ENCODE data around the gene PHLDA3. TPM values are rescaled to one million over a fixed set of nuclear protein-coding genes. Genes with fewer than 3 reads are reported as not detected.

The PHLDA3 gene
- total and polyA plus RNA-seq, 4 donors: 0.36 to 2.2 (median 1.0) TPM

DNA sequence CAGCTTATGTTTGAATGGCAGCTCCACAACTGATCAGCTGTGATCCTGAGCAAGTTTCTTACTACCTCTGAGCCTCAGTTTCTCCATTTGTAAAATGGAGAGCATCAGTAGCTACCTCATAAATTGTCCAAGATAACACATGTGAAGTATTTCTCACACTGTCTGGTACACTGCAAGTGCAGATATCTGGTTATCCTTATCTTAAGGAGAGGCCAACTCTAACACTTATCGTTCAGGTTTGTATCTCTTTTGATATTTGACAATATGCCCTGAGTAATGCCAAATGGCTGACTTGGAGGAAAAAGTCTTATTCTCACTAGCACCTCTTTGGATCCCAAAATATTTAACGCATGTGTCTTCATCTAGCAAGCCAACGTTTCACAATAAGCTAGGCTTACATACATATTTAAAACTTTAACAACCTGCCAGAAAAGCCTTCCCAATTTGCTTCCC, 35.2 kb upstream of the PHLDA3 start:
- H3K9ac ChIP-seq (ENCODE audit: low read depth in 1 of 2, low read length in 2 of 2): peak overlapping the region in 1 of 2 donors; percentile 5
- peak overlapping the region; percentile 80 to 93 for H3K27ac ChIP-seq (ENCODE audit: low read depth in 1 of 2, low read length in 2 of 2)
- no peaks in the 10 kb centered on the region for H3K36me3 ChIP-seq (ENCODE audit: control insufficient read depth in 4 of 4, insufficient read depth in 3 of 4, low read depth in 1 of 4, low read length in 3 of 4)
- no peaks in the 10 kb centered on the region for H3K27me3 ChIP-seq (ENCODE audit: control insufficient read depth in 4 of 4, insufficient read depth in 4 of 4, low read length in 3 of 4)
- no peak for TF ChIP-seq RXRA (IDR thresholded peaks at IDR 0.05)
- TF ChIP-seq HNF4A (conservative IDR thresholded peaks at IDR 0.05): no peak
- TF ChIP-seq YY1 (IDR thresholded peaks at IDR 0.05): no peak
- TF ChIP-seq MAX (IDR thresholded peaks at IDR 0.05): no peak
- no peak for TF ChIP-seq JUND (IDR thresholded peaks at IDR 0.05)
- no peak for TF ChIP-seq CTCF (IDR thresholded peaks at IDR 0.05; ENCODE audit: low read depth, low read length, missing input control)
- TF ChIP-seq EGR1 (IDR thresholded peaks at IDR 0.05; ENCODE audit: low read depth in 2 of 2): no peak
- no peak for TF ChIP-seq REST (IDR thresholded peaks at IDR 0.05)
- TF ChIP-seq SP1 (IDR thresholded peaks at IDR 0.05): no peak
- TF ChIP-seq FOXA1 (IDR thresholded peaks at IDR 0.05): no peak
- TF ChIP-seq, protein P1, sequence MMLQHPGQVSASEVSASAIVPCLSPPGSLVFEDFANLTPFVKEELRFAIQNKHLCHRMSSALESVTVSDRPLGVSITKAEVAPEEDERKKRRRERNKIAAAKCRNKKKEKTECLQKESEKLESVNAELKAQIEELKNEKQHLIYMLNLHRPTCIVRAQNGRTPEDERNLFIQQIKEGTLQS (IDR thresholded peaks at IDR 0.05): no peak
- TF ChIP-seq FOXA2 (IDR thresholded peaks at IDR 0.05): no peak
- no peak for TF ChIP-seq NR2F2 (IDR thresholded peaks at IDR 0.05)
- TF ChIP-seq GABPA (IDR thresholded peaks at IDR 0.05 in 1 of 2, conservative IDR thresholded peaks at IDR 0.05 in 1 of 2): no peak
- no peak for TF ChIP-seq HNF4G (IDR thresholded peaks at IDR 0.05)
- no peak for TF ChIP-seq ZBTB33 (IDR thresholded peaks at IDR 0.05)
- no peak for TF ChIP-seq RAD21 (IDR thresholded peaks at IDR 0.05)
- no peak overlapping the region for H3K4me3 ChIP-seq (ENCODE audit: low read depth in 1 of 3, low read length in 3 of 3)
- no peaks in the 10 kb centered on the region for H3K9me3 ChIP-seq (ENCODE audit: control insufficient read depth in 4 of 4, low read length in 3 of 4)
- WGBS: 32% methylated on average over 3 of the region's 3 CpGs
- peaks cover 35 to 84% (median 75%) of the 10 kb centered on the region in 4 donors for H3K4me1 ChIP-seq (ENCODE audit: control insufficient read depth in 4 of 4, insufficient read depth in 4 of 4, low read length in 3 of 4)
- no peak for DNase-seq (ENCODE audit: low spot score)
